HG03439 (cell line): ENCODE measurements around the gene SYCN.

Source experiments
- ATAC-seq: cut with Tn5 transposase; IDR thresholded peaks from one replicate; pipeline ENCODE4 v1.9.1; 2021; ENCODE audit warnings: mild to moderate bottlenecking, moderate library complexity; ENCODE audit not compliant: unreplicated experiment

SYCN gene

DNA sequence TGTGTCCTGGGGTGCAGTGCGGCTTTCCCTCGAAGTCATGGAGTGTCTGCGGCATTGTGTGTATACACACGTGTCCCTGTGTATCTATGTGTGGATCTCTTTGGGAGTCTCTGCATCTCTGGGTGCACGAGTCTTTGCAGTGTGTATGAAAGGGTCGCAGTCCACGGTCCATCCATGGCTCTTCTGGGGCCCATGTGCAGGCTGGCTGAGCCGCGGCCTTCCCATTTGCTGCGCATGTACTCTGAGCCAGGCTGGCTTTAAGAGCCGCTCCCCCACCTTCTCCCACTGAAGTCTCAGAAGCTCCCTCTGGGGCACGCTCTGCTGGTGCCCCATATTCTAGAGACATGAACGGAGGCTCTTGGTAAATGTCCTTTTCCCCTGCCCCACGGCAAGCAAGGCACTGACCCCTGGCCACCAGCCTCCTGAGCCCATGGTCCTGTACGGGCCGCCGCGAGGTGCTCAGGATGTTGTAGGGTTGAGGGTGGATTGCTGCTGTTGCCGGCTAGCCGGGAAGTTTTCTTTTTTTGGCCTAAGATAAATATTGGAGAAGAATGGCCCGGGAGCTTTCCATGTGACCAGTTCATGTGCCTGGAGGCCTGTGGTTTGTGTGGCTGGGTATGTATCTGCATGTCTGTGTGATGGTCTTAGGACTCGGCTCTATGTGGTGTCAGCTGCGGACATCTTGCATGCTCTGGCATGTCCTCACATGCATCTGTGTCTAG, 46.6 kb downstream of the SYCN start:
- ATAC-seq = no peak

DNA sequence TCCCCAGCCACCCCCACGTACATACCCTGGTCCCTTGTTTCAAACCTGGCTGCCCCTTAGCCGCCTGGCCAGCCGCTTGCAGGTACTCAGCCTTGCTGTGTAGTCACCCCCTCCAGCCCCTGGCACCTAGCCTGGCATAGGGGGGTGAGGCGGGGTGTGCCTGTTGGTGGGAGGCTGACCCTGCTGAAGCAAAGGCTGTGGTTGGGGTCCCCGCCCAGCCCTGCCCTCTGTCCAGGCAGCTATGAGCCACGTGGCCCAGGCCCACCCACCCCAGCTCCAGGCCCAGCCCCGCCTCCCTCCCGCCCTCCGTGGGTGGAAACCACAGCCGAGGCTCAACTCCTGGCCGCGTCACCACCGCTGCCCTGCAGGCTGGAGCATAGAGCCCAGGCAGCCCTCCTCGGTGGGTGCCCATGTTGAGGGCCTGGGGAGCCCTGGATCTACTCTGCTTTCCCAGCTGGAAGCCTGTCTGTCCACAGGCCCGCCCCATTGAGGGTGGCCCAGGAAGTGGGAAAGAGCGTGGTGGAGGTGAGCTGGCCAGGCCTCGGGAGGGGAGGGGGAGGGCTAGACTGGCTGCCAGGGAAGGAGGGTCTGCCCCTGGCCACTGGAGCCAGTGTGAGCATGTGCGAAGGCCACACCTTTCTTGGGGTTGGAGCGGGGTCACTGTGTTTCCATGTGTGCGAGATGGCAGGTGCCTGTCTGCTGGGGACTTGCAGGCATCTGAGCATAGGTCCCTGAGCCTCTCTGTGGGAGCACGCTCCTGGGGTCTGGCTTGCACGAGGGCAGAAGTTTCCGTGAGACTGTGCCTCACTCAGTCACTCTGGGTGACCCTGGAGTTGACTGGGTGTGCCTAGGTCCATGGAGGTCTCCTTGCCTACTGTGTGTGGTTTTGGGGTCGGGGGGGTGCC, 47.5 kb downstream of the SYCN start:
- ATAC-seq = no peak

GRCh38 chr19:39155741-39156140, 48.3 kb downstream of the SYCN start:
- no peak for ATAC-seq

DNA sequence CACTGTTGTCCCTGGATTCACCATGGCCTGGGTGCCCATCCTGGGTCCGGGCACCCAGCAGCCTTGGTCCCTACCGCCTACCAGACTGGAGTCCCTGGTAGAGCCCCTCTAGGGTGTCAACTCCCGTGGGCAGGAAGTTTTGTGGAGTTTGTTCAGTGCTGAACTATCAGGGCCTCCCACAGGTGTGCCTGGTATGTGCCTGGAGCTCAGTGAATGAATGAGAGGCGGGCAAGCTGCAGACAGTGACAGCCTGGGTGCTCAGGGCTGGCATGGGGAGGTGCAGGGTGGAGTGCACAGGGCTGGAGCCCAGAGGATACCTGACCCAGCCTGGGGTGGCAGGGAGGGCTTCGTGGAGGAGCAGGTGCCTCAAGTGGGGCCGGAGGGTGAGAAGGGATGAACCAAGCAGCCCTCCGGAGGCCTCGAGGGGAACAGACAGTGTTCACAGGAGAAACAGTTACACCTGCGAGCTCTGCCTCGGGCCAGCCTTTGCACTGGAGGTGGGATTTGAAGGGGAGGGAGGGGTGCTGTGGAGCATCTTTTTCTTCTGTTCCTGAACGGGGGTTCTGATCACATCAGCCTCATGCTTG, 48.9 kb downstream of the SYCN start:
- ATAC-seq = no peak

GRCh38 chr19:39154629-39155100, 49.4 kb downstream of the SYCN start:
- ATAC-seq = no peak

DNA sequence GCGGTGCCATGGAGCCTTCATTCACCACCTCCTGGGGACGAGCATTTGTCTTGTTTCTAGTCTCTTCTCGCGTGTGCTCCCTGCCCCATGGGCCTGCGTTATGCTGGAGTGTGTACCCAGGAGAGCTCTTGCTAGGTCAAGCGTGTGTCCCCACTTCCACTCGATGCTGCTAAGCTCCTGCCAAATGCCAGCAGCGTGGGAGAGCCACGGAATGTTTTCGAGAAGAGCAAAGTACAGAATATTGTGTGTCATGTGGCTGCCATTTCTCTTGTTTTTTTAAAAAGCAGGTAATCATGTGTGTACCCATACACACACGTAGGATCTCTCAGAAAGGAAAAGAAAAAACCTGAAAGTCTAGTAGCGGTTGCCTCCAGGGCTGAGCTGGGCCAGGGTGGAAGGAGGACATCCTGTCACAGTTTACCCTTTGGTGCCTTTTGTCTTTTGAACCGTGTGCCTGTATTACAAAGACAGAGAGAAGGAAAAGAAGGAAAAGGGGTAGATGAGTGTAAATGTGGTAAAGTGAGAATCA, 49.9 kb downstream of the SYCN start:
- no peak for ATAC-seq
